Liver (tissue), 9 donors: ENCODE measurements around the gene COQ8B. TPM values are rescaled to one million over a fixed set of nuclear protein-coding genes. Genes with fewer than 3 reads are reported as not detected.

Source experiments
- DNase-seq: peaks from one replicate; pipeline ENCODE4 v3.0.0-alpha.2; 2017; ENCODE audit warnings: low spot score
- H3K27ac ChIP-seq, 2 donors: one replicate each; pipeline ENCODE4 v1.7.0; 2013; ENCODE audit warnings: inconsistent platforms in 2 of 2, low read length in 2 of 2, control low read depth in 1 of 2, low read depth in 1 of 2, mild to moderate bottlenecking in 1 of 2
- H3K27me3 ChIP-seq, 4 donors: one replicate each; pipeline versions ENCODE4 v1.6.1 to v1.7.0; 2013; ENCODE audit warnings: low read length in 3 of 4, inconsistent platforms in 1 of 4, mild to moderate bottlenecking in 1 of 4, moderate library complexity in 1 of 4; ENCODE audit not compliant: control insufficient read depth in 4 of 4, insufficient read depth in 4 of 4
- H3K36me3 ChIP-seq, 4 donors: one replicate each; pipeline versions ENCODE4 v1.6.1 to v1.7.0; 2013; ENCODE audit warnings: low read length in 3 of 4, mild to moderate bottlenecking in 3 of 4, low read depth in 1 of 4, moderate library complexity in 1 of 4; ENCODE audit not compliant: control insufficient read depth in 4 of 4, insufficient read depth in 3 of 4
- H3K4me1 ChIP-seq, 4 donors: one replicate each; pipeline versions ENCODE4 v1.6.1 to v1.7.0; 2013; ENCODE audit warnings: low read length in 3 of 4, mild to moderate bottlenecking in 3 of 4, moderate library complexity in 1 of 4; ENCODE audit not compliant: control insufficient read depth in 4 of 4, insufficient read depth in 4 of 4
- H3K4me3 ChIP-seq, 3 donors: one replicate each; pipeline versions ENCODE4 v1.6.1 to v1.7.0; 2013; ENCODE audit warnings: low read length in 3 of 3, control low read depth in 1 of 3, low read depth in 1 of 3, mild to moderate bottlenecking in 1 of 3
- H3K9ac ChIP-seq, 2 donors: one replicate each; pipeline ENCODE4 v1.7.0; 2013; ENCODE audit warnings: low read length in 2 of 2, mild to moderate bottlenecking in 2 of 2, moderate library complexity in 2 of 2, control low read depth in 1 of 2, low read depth in 1 of 2
- H3K9me3 ChIP-seq, 4 donors: one replicate each; pipeline versions ENCODE4 v1.6.1 to v1.7.0; 2013; ENCODE audit warnings: low read length in 3 of 4; ENCODE audit not compliant: control insufficient read depth in 4 of 4
- ATF3 ChIP-seq: IDR thresholded peaks from 2 replicates; pipeline ENCODE4 v1.6.1; 2016; ENCODE audit warnings: antibody characterized with exemption
- CTCF ChIP-seq: fragments of 150-350 bp; IDR thresholded peaks from 2 replicates; pipeline ENCODE4 v1.5.1; 2017; ENCODE audit warnings: improper control_type of control experiment, low read depth, low read length; ENCODE audit not compliant: missing input control
- EGR1 ChIP-seq, 2 donors: IDR thresholded peaks; 2 replicates each; pipeline ENCODE4 v1.6.1; 2016 to 2018; ENCODE audit warnings: antibody characterized with exemption in 2 of 2, low read depth in 2 of 2
- FOXA1 ChIP-seq: IDR thresholded peaks from 2 replicates; pipeline ENCODE4 v1.6.1; 2016; ENCODE audit warnings: antibody characterized with exemption
- FOXA2 ChIP-seq: IDR thresholded peaks from 2 replicates; pipeline ENCODE4 v1.6.1; 2016; ENCODE audit warnings: antibody characterized with exemption
- GABPA ChIP-seq, 2 donors: IDR thresholded peaks in 1 of 2; conservative IDR thresholded peaks in 1 of 2; 2 replicates each; pipeline ENCODE4 v1.6.1; 2016; ENCODE audit warnings: antibody characterized with exemption in 2 of 2, mild to moderate bottlenecking in 1 of 2, moderate library complexity in 1 of 2
- HNF4A ChIP-seq, 2 donors: conservative IDR thresholded peaks; 2 replicates each; pipeline ENCODE4 v1.6.1; 2016; ENCODE audit warnings: antibody characterized with exemption in 2 of 2, mild to moderate bottlenecking in 2 of 2
- HNF4G ChIP-seq: IDR thresholded peaks from 2 replicates; pipeline ENCODE4 v1.6.1; 2016; ENCODE audit warnings: antibody characterized with exemption
- JUND ChIP-seq, 2 donors: IDR thresholded peaks; 2 replicates each; pipeline ENCODE4 v1.6.1; 2016; ENCODE audit warnings: antibody characterized with exemption in 2 of 2
- MAX ChIP-seq: IDR thresholded peaks from 2 replicates; pipeline ENCODE4 v1.6.1; 2016; ENCODE audit warnings: antibody characterized with exemption
- NR2F2 ChIP-seq: IDR thresholded peaks from 2 replicates; pipeline ENCODE4 v1.6.1; 2016; ENCODE audit warnings: antibody characterized with exemption
- RAD21 ChIP-seq, 2 donors: IDR thresholded peaks; 2 replicates each; pipeline ENCODE4 v1.6.1; 2016; ENCODE audit warnings: antibody characterized with exemption in 2 of 2, mild to moderate bottlenecking in 2 of 2
- RXRA ChIP-seq, 2 donors: IDR thresholded peaks; 2 replicates each; pipeline ENCODE4 v1.6.1; 2017 to 2018; ENCODE audit warnings: antibody characterized with exemption in 2 of 2, mild to moderate bottlenecking in 1 of 2
- SP1 ChIP-seq: IDR thresholded peaks from 2 replicates; pipeline ENCODE4 v1.6.1; 2018; ENCODE audit warnings: antibody characterized with exemption, mild to moderate bottlenecking
- TAF1 ChIP-seq: conservative IDR thresholded peaks from 2 replicates; pipeline ENCODE4 v1.6.1; 2016; ENCODE audit warnings: antibody characterized with exemption, mild to moderate bottlenecking
- YY1 ChIP-seq: IDR thresholded peaks from 2 replicates; pipeline ENCODE4 v1.6.1; 2016; ENCODE audit warnings: antibody characterized with exemption, mild to moderate bottlenecking
- ZBTB33 ChIP-seq: IDR thresholded peaks from 2 replicates; pipeline ENCODE4 v1.6.1; 2016; ENCODE audit warnings: antibody characterized with exemption
- WGBS: extraction: QIAGEN DNeasy Blood & Tissue Kit; methylation state at CpG from one replicate; pipeline ENCODE4 v1.1.7; 2013; 5-methylcytosine and 5-hydroxymethylcytosine counted together
- polyA plus RNA-seq, 2 donors: library from polyadenylated mRNA; stranded (reverse) in 1 of 2; unstranded in 1 of 2; fragments of 200-250 nt in 1 of 2; fragments of >200 nt in 1 of 2; fragmentation: Nextera tagmentation in 1 of 2; extraction: Ambion mirVana in 1 of 2; gene quantifications; one replicate each; pipeline versions ENCODE4 v1.2.1 to v1.2.3, GENCODE V29; 2013 to 2015
- total RNA-seq, 2 donors: library from RNA; depleted of rRNA; stranded (reverse); fragments of >200 nt; gene quantifications; one replicate each; pipeline ENCODE4 v1.2.3, GENCODE V29; 2014
- TF ChIP-seq, protein P1 (sequence below): IDR thresholded peaks from 2 replicates; pipeline ENCODE4 v1.6.1; 2016; ENCODE audit warnings: antibody characterized with exemption, mild to moderate bottlenecking
- donor health status: healthy.
- donor health status: healthy.
- donor health status: healthy.
- donor health status: healthy.
- donor health status: healthy.

Gene COQ8B
- total and polyA plus RNA-seq, 4 donors = 6.4 to 30.6 (median 19.9) TPM

- no peaks in the 10 kb centered on the region for H3K9me3 ChIP-seq
- 88% methylated on average over 4 of the region's 4 CpGs for WGBS
- H3K4me1 ChIP-seq = no peaks in the 10 kb centered on the region
- H3K9ac ChIP-seq = no peak overlapping the region
- no peak for DNase-seq
- H3K36me3 ChIP-seq = peaks cover 2 to 26% (median 8%) of the 10 kb centered on the region in 4 donors
- no peaks in the 10 kb centered on the region for H3K27me3 ChIP-seq
- H3K4me3 ChIP-seq = no peak overlapping the region
- TF ChIP-seq HNF4G (no peak), GABPA (IDR thresholded peaks at IDR 0.05 in 1 of 2, conservative IDR thresholded peaks at IDR 0.05 in 1 of 2) (no peak), SP1 (no peak), ATF3 (no peak), YY1 (no peak), FOXA1 (no peak), HNF4A (conservative IDR thresholded peaks at IDR 0.05) (no peak), RAD21 (IDR thresholded peaks at IDR 0.05) (no peak), TAF1 (no peak), RXRA (IDR thresholded peaks at IDR 0.05) (no peak), MAX (no peak), NR2F2 (no peak), CTCF (no peak), FOXA2 (no peak)
- no peak overlapping the region for H3K27ac ChIP-seq
These were observed 35.6 kb downstream of the COQ8B start for GRCh38 chr19:40681039-40681438.

GRCh38 chr19:40677156-40677555 is 39.5 kb downstream of the COQ8B start:
- Histone ChIP-seq H3K27me3 (no peaks in the 10 kb centered on the region), H3K27ac (no peak overlapping the region), H3K9ac (no peak overlapping the region), H3K36me3 (peaks cover 6 to 25% (median 13%) of the 10 kb centered on the region in 4 donors), H3K9me3 (no peaks in the 10 kb centered on the region), H3K4me1 (no peaks in the 10 kb centered on the region), H3K4me3 (no peak overlapping the region)
- TF ChIP-seq RXRA (IDR thresholded peaks at IDR 0.05) (no peak), FOXA2 (no peak), FOXA1 (no peak), HNF4A (conservative IDR thresholded peaks at IDR 0.05) (no peak), GABPA (IDR thresholded peaks at IDR 0.05 in 1 of 2, conservative IDR thresholded peaks at IDR 0.05 in 1 of 2) (no peak), RAD21 (IDR thresholded peaks at IDR 0.05) (no peak), ZBTB33 (no peak), ATF3 (no peak), HNF4G (no peak), YY1 (no peak), SP1 (no peak), MAX (no peak), TAF1 (no peak), EGR1 (IDR thresholded peaks at IDR 0.05; ENCODE audit: low read depth in 2 of 2) (no peak), JUND (IDR thresholded peaks at IDR 0.05) (no peak), CTCF (no peak), NR2F2 (no peak)
- TF ChIP-seq, protein P1, sequence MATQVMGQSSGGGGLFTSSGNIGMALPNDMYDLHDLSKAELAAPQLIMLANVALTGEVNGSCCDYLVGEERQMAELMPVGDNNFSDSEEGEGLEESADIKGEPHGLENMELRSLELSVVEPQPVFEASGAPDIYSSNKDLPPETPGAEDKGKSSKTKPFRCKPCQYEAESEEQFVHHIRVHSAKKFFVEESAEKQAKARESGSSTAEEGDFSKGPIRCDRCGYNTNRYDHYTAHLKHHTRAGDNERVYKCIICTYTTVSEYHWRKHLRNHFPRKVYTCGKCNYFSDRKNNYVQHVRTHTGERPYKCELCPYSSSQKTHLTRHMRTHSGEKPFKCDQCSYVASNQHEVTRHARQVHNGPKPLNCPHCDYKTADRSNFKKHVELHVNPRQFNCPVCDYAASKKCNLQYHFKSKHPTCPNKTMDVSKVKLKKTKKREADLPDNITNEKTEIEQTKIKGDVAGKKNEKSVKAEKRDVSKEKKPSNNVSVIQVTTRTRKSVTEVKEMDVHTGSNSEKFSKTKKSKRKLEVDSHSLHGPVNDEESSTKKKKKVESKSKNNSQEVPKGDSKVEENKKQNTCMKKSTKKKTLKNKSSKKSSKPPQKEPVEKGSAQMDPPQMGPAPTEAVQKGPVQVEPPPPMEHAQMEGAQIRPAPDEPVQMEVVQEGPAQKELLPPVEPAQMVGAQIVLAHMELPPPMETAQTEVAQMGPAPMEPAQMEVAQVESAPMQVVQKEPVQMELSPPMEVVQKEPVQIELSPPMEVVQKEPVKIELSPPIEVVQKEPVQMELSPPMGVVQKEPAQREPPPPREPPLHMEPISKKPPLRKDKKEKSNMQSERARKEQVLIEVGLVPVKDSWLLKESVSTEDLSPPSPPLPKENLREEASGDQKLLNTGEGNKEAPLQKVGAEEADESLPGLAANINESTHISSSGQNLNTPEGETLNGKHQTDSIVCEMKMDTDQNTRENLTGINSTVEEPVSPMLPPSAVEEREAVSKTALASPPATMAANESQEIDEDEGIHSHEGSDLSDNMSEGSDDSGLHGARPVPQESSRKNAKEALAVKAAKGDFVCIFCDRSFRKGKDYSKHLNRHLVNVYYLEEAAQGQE = no peak
- WGBS = 97% methylated on average over 23 of the region's 23 CpGs
- DNase-seq = no peak
